DOHH2 (cell line): ENCODE data around the gene EML6.

Experiments
- H3F3A ChIP-seq: fragments of 200-600 bp; sonication (generic), shearing (Covaris generic); 2 replicates; pipeline ENCODE4 v1.6.0; 2016; ENCODE audit warnings: antibody characterized with exemption, mild to moderate bottlenecking; ENCODE audit not compliant: control insufficient read depth, insufficient read depth
- H3K27ac ChIP-seq: fragments of 200-600 bp; sonication (generic); 2 replicates; pipeline ENCODE4 v1.5.1; 2014; ENCODE audit warnings: low read depth, mild to moderate bottlenecking, low read length, moderate library complexity
- H3K27me3 ChIP-seq: fragments of 200-600 bp; sonication (generic); 2 replicates; pipeline ENCODE4 v1.6.1; 2014; ENCODE audit warnings: mild to moderate bottlenecking, low read length, mixed read lengths; ENCODE audit not compliant: control insufficient read depth
- H3K36me3 ChIP-seq: fragments of 200-600 bp; sonication (generic); 2 replicates; pipeline ENCODE4 v1.6.1; 2014; ENCODE audit warnings: mild to moderate bottlenecking, low read length, moderate library complexity, mixed read lengths; ENCODE audit not compliant: control insufficient read depth
- H3K4me1 ChIP-seq: fragments of 200-600 bp; sonication (generic); 2 replicates; pipeline ENCODE4 v1.6.1; 2014; ENCODE audit warnings: mild to moderate bottlenecking, low read length, mixed read lengths; ENCODE audit not compliant: control insufficient read depth
- H3K4me2 ChIP-seq: fragments of 200-600 bp; sonication (generic); 2 replicates; pipeline ENCODE4 v1.6.0; 2014; ENCODE audit warnings: mild to moderate bottlenecking, low read length, moderate library complexity
- H3K4me3 ChIP-seq: fragments of 200-600 bp; sonication (generic); 2 replicates; pipeline ENCODE4 v1.5.1; 2014; ENCODE audit warnings: mild to moderate bottlenecking, low read length, mixed read lengths
- H3K79me2 ChIP-seq: fragments of 200-600 bp; sonication (generic); 2 replicates; pipeline ENCODE4 v1.6.1; 2014; ENCODE audit warnings: mild to moderate bottlenecking, low read length, mixed read lengths; ENCODE audit not compliant: control insufficient read depth
- H3K9me2 ChIP-seq: fragments of 200-600 bp; sonication (generic); replicated peaks from 2 replicates; pipeline ENCODE4 v1.6.1; 2014; ENCODE audit warnings: mild to moderate bottlenecking, low read length, mixed read lengths; ENCODE audit not compliant: control insufficient read depth
- H3K9me3 ChIP-seq: fragments of 200-600 bp; sonication (generic); 2 replicates; pipeline ENCODE4 v1.6.1; 2014; ENCODE audit warnings: antibody characterized with exemption, low read length, mixed read lengths; ENCODE audit not compliant: control insufficient read depth, insufficient read depth
- H4K20me1 ChIP-seq: fragments of 200-600 bp; sonication (generic); 2 replicates; pipeline ENCODE4 v1.6.0; 2014; ENCODE audit warnings: low read depth, mild to moderate bottlenecking, antibody characterized with exemption, low read length, moderate library complexity; ENCODE audit not compliant: control insufficient read depth, insufficient read depth
- CTCF ChIP-seq: fragments of 200-600 bp; sonication (generic); IDR thresholded peaks from one replicate; pipeline ENCODE4 v1.5.1; 2014; ENCODE audit warnings: antibody characterized with exemption, mild to moderate bottlenecking, low read depth, low read length; ENCODE audit not compliant: poor library complexity, severe bottlenecking
- EZH2phosphoT487 ChIP-seq: fragments of 200-600 bp; sonication (generic); IDR thresholded peaks from 2 replicates; pipeline ENCODE4 v1.6.1; 2017; ENCODE audit warnings: borderline replicate concordance, mild to moderate bottlenecking, antibody characterized with exemption, low read length, moderate library complexity, mixed read lengths

Gene EML6

DNA sequence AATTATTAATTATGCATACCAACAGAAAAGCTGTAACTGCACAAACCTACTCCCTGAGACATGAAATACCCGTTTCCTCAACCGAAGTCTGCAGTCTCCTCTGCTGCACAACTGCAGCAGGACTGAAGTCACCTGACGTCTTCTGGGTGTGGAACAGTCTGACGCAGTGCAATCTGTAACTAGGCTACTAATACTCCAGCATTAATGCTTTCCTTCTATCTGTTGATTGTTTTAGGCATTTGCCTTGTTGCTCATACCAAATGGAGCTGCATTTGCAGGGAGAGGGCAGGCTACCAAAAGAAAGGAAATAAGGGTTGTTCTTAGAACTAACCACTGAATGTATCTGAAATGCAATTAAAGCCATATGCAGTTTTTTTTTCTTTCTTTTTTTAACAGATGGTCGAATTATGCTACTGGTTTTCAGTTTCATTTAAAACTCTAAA, 286.7 kb downstream of the EML6 start:
- TF ChIP-seq CTCF (no peak), EZH2phosphoT487 (no peak)
- H3K4me1 ChIP-seq: peaks cover 46% of the 10 kb centered on the region
- 0 out of 2 replicates have a peak, but pooled peaks cover 3% of the 10 kb centered on the region for H3F3A ChIP-seq
- peak overlapping the region; percentile 33 for H3K4me3 ChIP-seq
- no peaks in the 10 kb centered on the region for H3K36me3 ChIP-seq
- no peaks in the 10 kb centered on the region for H3K9me3 ChIP-seq
- H4K20me1 ChIP-seq: peaks cover 17% of the 10 kb centered on the region
- no peaks in the 10 kb centered on the region for H3K9me2 ChIP-seq
- no peaks in the 10 kb centered on the region for H3K27me3 ChIP-seq
- peaks cover 95% of the 10 kb centered on the region for H3K79me2 ChIP-seq
- no peak overlapping the region for H3K27ac ChIP-seq
- H3K4me2 ChIP-seq: peak overlapping the region; percentile 40

- Histone ChIP-seq H3K4me3 (no peak overlapping the region), H3K4me1 (peaks cover 46% of the 10 kb centered on the region), H3K9me3 (no peaks in the 10 kb centered on the region), H3F3A (0 out of 2 replicates have a peak, but pooled peaks cover 3% of the 10 kb centered on the region), H3K4me2 (peak overlapping the region; percentile 53), H3K9me2 (no peaks in the 10 kb centered on the region), H3K36me3 (no peaks in the 10 kb centered on the region), H3K27ac (no peak overlapping the region), H3K27me3 (no peaks in the 10 kb centered on the region), H3K79me2 (peaks cover 93% of the 10 kb centered on the region), H4K20me1 (peaks cover 17% of the 10 kb centered on the region)
- TF ChIP-seq CTCF (no peak), EZH2phosphoT487 (no peak)
These were observed 287.5 kb downstream of the EML6 start for GRCh38 chr2:55010915-55011314.

DNA sequence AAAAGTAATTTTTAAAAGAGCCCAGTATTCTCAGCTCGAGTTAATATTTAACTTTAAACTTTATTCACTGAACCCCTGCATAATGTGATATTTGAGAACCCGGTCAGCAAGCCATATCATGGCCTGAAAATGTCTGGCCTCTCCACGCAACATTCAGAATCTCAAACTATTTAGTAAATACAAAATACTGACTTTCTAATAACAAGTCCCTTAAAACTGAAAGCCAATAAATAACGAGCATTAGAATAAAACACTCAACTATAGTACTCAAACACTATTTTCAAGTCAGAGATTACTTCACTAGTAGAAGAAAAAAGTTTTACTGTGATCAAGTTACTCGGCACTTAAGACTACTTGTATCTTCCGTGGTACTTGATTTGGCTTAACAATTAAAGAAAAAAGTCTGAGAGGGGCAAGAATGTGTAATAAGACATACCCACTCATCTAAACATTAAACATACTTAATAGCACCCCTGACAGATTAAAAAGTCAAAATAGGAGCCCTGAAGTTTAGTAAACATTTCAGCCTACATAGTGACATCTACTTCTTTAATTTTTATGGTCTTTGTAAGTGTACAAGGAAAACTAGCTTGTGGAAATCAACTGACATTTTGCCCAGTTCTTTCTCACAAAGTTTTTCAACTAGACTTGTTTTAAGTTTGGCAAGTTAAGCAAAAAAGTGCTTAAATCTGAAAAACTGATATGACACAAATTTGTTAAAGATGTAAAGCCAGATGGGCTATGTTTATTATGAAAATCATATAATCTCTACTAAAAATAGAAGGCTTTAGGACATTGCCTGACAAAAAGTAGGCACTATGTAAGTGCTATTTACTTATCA, 288.6 kb downstream of the EML6 start:
- Histone ChIP-seq H4K20me1 (peaks cover 13% of the 10 kb centered on the region), H3K4me3 (peak overlapping the region; percentile 4; the same call in 1 of the 2 replicates), H3K27ac (no peak overlapping the region)

More for the DNA sequence above, 288.6 kb downstream of the EML6 start:
- TF ChIP-seq EZH2phosphoT487: no peak
- TF ChIP-seq CTCF: no peak
- Histone ChIP-seq H3K4me1 (peaks cover 46% of the 10 kb centered on the region), H3K27me3 (no peaks in the 10 kb centered on the region), H3K4me2 (peak overlapping the region; percentile 53), H3K9me3 (no peaks in the 10 kb centered on the region), H3K79me2 (peaks cover 86% of the 10 kb centered on the region), H3F3A (0 out of 2 replicates have a peak, but pooled peaks cover 3% of the 10 kb centered on the region), H3K36me3 (no peaks in the 10 kb centered on the region), H3K9me2 (no peaks in the 10 kb centered on the region)
